ENCODE results near the gene SPATA45.

SPATA45 gene

DNA sequence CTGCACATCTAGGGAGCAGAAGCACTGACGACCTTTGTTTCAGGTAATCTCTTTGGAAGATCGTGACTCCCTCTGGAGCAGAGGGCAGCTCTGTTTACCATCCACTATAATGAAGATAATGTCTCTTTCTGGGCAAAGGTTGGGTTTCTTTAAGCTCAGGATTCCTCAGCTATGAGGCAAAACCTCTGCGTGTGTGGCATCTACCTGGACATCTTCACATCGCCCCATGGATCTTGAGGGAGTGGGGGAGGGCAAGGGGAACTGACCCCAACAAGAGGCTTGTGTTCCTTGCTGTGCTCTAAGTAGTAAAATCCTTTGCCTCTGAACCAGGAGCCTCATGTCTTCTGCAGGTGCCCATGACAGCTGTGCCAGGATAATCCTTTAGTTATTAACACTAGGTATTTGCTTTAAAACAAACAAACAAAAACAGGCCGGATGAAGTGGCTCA lies 19.6 kb downstream of the SPATA45 start:
- no peak overlapping the region for H3K4me3 ChIP-seq (ENCODE audit: low read depth, low read length)
- TF ChIP-seq, protein P1, sequence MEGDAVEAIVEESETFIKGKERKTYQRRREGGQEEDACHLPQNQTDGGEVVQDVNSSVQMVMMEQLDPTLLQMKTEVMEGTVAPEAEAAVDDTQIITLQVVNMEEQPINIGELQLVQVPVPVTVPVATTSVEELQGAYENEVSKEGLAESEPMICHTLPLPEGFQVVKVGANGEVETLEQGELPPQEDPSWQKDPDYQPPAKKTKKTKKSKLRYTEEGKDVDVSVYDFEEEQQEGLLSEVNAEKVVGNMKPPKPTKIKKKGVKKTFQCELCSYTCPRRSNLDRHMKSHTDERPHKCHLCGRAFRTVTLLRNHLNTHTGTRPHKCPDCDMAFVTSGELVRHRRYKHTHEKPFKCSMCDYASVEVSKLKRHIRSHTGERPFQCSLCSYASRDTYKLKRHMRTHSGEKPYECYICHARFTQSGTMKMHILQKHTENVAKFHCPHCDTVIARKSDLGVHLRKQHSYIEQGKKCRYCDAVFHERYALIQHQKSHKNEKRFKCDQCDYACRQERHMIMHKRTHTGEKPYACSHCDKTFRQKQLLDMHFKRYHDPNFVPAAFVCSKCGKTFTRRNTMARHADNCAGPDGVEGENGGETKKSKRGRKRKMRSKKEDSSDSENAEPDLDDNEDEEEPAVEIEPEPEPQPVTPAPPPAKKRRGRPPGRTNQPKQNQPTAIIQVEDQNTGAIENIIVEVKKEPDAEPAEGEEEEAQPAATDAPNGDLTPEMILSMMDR (IDR thresholded peaks at IDR 0.05; ENCODE audit: control insufficient read depth, extremely low read depth, insufficient read depth), result no peak
- DNase-seq (ENCODE audit: low read depth), result no peak

- TF ChIP-seq, protein P1 (IDR thresholded peaks at IDR 0.05; ENCODE audit: control insufficient read depth, extremely low read depth, insufficient read depth), result no peak
- no peak overlapping the region for H3K4me3 ChIP-seq (ENCODE audit: low read depth, low read length)
- DNase-seq (ENCODE audit: low read depth), result no peak
These were observed 20.2 kb downstream of the SPATA45 start for GRCh38 chr1:212827171-212827776.

DNA sequence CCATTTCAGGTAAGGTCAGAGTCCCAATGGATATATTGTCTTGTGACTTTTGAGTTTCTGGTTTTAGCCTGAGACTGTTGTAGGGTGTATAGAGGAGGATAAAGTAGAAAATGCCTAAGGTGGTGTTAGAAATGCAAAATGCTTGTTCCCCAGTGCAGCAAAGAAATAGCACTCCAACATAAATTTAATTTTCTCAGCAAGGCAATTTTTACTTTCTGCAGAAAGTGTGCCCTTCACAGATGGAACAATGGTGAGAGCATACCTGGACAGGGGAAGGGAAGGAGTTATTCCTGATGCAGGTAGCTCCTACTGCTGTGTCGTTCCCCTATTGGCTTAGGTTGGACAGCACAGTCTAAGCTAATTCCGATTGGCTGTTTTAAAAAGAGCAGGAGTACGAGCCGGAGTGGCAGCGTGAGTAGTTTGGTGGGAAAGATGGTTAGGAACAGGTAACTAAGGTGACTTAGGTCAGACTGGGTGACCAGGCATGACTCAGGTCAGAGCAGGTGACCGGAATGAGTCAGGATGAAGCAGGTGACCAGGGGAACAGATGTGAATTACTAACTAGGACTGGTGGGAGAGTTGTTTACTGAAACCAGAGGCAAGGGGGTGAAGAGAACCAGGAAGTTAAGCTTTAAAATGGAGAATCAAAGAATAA lies 21.5 kb downstream of the SPATA45 start:
- no peak for DNase-seq (ENCODE audit: low read depth)
- H3K4me3 ChIP-seq (ENCODE audit: low read depth, low read length), result no peak overlapping the region
- TF ChIP-seq, protein P1 (IDR thresholded peaks at IDR 0.05; ENCODE audit: control insufficient read depth, extremely low read depth, insufficient read depth), result no peak

GRCh38 chr1:212824201-212824600 lies 23.2 kb downstream of the SPATA45 start:
- no peak overlapping the region for H3K4me3 ChIP-seq (ENCODE audit: low read depth, low read length)
- no peak for DNase-seq (ENCODE audit: low read depth)
- TF ChIP-seq, protein P1 (IDR thresholded peaks at IDR 0.05; ENCODE audit: control insufficient read depth, extremely low read depth, insufficient read depth), result no peak

- no peak overlapping the region for H3K4me3 ChIP-seq (ENCODE audit: low read depth, low read length)
- TF ChIP-seq, protein P1 (IDR thresholded peaks at IDR 0.05; ENCODE audit: control insufficient read depth, extremely low read depth, insufficient read depth), result no peak
- no peak for DNase-seq (ENCODE audit: low read depth)
These were observed 24.5 kb downstream of the SPATA45 start for GRCh38 chr1:212822956-212823355.

GRCh38 chr1:212820969-212821368 lies 26.5 kb downstream of the SPATA45 start:
- DNase-seq (ENCODE audit: low read depth), result no peak
- no peak overlapping the region for H3K4me3 ChIP-seq (ENCODE audit: low read depth, low read length)

More at GRCh38 chr1:212820969-212821368, 26.5 kb downstream of the SPATA45 start:
- TF ChIP-seq, protein P1 (IDR thresholded peaks at IDR 0.05; ENCODE audit: control insufficient read depth, extremely low read depth, insufficient read depth), result no peak
